Stimulated activated CD8-positive, alpha-beta memory T cell treated with anti-CD3 and anti-CD28 coated beads, Interleukin-4, amount 100 ng/mL, for 4 hours (primary cell): ENCODE measurements around the gene GARNL3.

Experiments
- DNase-seq, 2 donors: peaks; one replicate each; pipeline ENCODE4 v3.0.0-alpha.2; 2020; ENCODE audit warnings: low read depth in 2 of 2, low spot score in 1 of 2

The GARNL3 gene

GRCh38 chr9:127264462-127265219 lies at the start of gene GARNL3:
Gene GARNL3 (plus strand): TSS chr9:127264774. CDS start chr9:127264878, 104 bp downstream.
- DNase-seq: no peak

GRCh38 chr9:127215268-127216209 lies 49.0 kb upstream of the GARNL3 start:
- DNase-seq: no peak

GRCh38 chr9:127216210-127216887 lies 48.2 kb upstream of the GARNL3 start:
- DNase-seq: no peak

- no peak for DNase-seq
Measured at GRCh38 chr9:127216888-127217217, 47.7 kb upstream of the GARNL3 start.

GRCh38 chr9:127218818-127219217 lies 45.8 kb upstream of the GARNL3 start:
- DNase-seq: no peak

- DNase-seq: no peak
Measured at GRCh38 chr9:127219520-127219919, 45.1 kb upstream of the GARNL3 start.

- no peak for DNase-seq
Measured at GRCh38 chr9:127221695-127222094, 42.9 kb upstream of the GARNL3 start.

- no peak for DNase-seq
Measured at GRCh38 chr9:127222388-127223095, 42.0 kb upstream of the GARNL3 start.

GRCh38 chr9:127223266-127223665 lies 41.3 kb upstream of the GARNL3 start:
- DNase-seq: no peak

GRCh38 chr9:127223810-127224177 lies 40.8 kb upstream of the GARNL3 start:
- DNase-seq: no peak

GRCh38 chr9:127224178-127224882 lies 40.2 kb upstream of the GARNL3 start:
- peak; percentile 70 to 73 for DNase-seq

- DNase-seq: peak; percentile 81 to 87
Measured at GRCh38 chr9:127224883-127225739, 39.5 kb upstream of the GARNL3 start.

- no peak for DNase-seq
Measured at GRCh38 chr9:127225801-127226625, 38.6 kb upstream of the GARNL3 start.

- no peak for DNase-seq
Measured at GRCh38 chr9:127229691-127230417, 34.7 kb upstream of the GARNL3 start.

- no peak for DNase-seq
Measured at GRCh38 chr9:127231666-127232065, 32.9 kb upstream of the GARNL3 start.

GRCh38 chr9:127232833-127233549 lies 31.6 kb upstream of the GARNL3 start:
- DNase-seq: no peak

GRCh38 chr9:127233550-127233949 lies 31.0 kb upstream of the GARNL3 start:
- DNase-seq: no peak
